KG1 (cell line): ENCODE results near the gene SUPT7L.

ENCODE experiments used
- DNase-seq: peaks from one replicate; lab custom pipeline; 2025; lab: John Stamatoyannopoulos, UW

The SUPT7L gene

DNA sequence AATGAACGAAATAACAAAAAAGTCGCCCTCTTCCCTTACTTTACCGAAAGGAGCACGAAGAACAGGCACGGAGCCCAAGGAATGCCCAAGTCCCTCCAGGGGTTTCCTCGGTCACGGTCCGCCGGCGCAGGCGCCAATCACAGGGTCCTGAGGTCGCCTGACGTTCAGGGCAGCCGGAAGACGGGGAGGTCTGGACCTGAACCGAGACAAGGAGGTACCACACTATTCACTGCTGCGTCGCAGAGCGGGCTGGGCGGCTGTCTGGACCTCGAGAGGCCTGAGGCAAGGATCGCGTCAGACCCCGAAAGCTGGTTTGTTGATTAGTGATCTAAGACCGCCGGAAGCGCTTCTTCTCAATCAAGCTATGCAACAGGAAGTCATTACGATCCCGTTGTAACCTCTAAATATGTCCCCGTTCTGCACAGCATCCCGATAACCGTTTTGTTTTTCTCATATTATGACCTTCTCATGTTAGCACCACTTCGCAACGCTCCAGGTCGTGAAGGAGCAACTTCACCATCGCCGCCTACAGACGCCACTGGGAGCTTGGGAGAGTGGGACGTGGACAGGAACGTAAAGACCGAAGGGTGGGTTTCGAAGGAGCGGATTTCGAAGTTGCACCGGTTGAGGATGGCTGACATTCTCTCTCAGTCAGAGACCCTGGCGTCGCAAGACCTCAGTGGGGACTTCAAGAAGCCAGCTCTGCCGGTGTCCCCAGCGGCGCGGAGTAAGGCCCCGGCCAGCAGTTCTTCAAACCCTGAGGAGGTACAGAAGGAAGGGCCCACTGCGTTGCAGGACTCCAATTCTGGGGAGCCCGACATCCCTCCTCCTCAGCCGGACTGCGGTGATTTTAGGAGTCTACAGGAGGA, at the start of gene SUPT7L, which contains the start of gene SLC4A1AP:
TSS of gene SUPT7L (minus strand) at position 330 of the 869 bp plus-strand sequence. CDS start 1,422 bp downstream, outside the sequence.
TSS of gene SLC4A1AP (plus strand) at position 605 of the 869 bp plus-strand sequence. CDS start at position 631, 26 bp downstream.
- peak; percentile 88 for DNase-seq

GRCh38 chr2:27713201-27713600, 49.8 kb upstream of the SUPT7L start:
- no peak for DNase-seq

- no peak for DNase-seq
These were observed 49.1 kb upstream of the SUPT7L start for GRCh38 chr2:27712522-27712921.

- no peak for DNase-seq
These were observed 48.4 kb upstream of the SUPT7L start for GRCh38 chr2:27711804-27712203.

- no peak for DNase-seq
These were observed 47.4 kb upstream of the SUPT7L start for GRCh38 chr2:27710640-27711430.

GRCh38 chr2:27709960-27710575, 46.7 kb upstream of the SUPT7L start:
- DNase-seq = no peak

GRCh38 chr2:27709326-27709725, 45.9 kb upstream of the SUPT7L start:
- no peak for DNase-seq

DNA sequence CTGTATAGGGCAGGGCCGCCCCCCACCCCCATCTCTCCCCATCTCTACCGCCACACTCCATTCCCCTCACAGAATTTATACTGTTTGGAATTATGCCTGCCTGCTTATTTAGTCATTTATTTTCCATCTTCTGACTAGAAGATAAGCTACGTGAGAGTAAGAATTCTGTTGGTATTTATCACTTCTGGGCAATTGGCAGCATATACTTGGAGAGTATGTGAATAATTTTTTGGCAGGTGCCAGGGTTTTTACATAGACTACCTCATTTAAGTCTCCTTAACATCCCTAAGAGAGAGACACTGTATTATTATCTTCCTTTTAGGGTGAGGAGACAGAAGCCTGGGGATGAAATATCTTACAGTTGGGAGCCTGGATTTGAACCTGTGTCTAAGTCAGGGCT, 45.3 kb upstream of the SUPT7L start:
- DNase-seq = no peak

DNA sequence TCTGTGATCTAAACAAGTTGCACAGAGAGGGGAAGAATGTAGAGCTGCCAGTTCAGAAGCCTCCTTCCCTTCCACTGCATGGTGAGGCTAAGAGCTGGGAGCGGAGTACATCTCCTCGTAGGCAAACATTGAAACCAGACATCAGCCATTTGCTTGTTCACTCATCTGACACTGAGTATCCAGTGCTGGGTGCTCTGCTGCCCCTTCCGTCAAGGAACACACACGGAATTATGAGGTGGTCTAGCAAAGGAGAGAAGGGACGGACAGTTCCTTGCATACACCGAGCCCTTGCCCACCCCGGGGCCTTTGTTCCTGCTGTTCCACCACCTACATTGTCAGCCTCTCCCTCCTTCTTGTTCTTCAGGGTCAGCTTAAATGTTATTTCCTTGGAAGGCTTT, 44.8 kb upstream of the SUPT7L start:
- no peak for DNase-seq

- no peak for DNase-seq
These were observed 44.2 kb upstream of the SUPT7L start for GRCh38 chr2:27707462-27708256.

- DNase-seq = no peak
These were observed 42.6 kb upstream of the SUPT7L start for GRCh38 chr2:27705851-27706622.

DNA sequence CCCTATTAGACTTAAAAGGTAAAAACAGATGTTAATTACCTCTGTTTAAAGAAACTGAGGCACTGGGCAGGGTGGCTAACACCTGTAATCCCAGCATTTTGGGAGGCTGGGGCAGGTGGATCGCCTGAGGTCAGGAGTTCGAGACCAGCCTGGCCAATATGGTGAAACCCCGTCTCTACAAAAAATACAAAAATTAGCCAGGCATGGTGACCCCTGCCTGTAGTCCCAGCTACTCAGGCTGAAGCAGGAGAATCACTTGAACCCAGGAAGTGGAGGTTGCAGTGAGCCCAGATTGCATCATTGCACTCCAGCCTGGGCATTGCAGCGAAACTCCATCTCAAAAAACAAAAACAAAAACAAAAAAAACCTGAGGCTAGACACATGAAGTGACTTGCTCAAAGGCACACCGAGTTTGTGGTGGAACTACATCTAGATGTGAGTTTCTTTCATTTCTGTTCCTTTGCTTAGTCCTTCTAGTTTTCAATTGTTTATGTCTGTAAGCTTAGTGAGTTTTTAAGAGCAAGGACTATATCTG, 41.0 kb upstream of the SUPT7L start:
- no peak for DNase-seq

DNA sequence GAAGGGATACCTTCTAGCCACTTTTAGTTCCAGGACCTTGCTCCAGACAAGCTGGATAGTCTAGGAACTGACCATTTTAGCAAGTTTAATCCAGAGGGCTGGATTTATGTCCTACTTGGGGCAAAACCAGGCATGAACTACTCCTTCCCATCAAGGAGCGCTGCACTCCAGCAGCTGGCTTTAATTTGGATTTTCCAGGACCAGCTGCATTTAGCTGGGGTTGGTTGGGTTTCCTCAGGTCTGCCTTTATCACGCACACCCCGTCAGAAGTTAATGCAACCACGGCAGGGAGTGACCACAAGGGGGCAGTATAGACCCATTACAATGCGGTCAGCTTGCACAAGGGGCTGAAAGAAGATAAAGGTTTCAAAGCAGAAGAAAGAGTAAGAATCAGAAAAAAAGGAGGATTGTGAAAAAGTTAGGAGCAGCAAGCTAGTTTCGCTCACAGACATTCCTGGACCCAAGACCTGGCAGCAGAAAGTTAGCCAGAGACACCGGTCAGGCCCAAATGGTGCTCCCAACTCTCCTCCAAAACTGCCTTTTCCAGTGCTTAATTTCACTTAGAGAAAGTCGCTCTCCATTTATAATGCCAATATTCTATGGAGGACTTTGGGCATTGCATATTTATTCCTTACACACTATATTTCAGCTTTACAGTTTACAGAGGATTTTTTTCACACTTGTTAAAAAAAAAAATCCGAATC, 40.4 kb upstream of the SUPT7L start:
- DNase-seq = peak; percentile 81

DNA sequence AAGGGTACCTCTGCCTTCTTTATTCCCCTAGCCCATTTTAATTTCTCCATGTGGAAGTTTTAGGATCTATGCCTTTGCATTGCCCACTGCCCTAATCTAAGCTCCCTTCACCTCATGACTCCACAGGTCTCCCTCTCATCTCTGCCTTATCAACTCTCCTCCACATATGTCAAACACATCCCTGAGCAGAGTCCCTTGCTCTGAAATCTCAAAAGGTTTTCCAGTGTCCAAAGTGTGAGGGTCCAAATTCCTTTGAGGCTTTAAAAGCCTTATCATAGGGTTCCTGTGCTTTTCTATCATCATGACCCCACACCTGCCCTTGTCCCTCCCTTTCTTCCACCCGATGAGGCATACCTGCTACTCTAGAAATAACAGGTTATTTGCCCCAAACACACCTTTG, 38.9 kb upstream of the SUPT7L start:
- no peak for DNase-seq

- no peak for DNase-seq
These were observed 38.3 kb upstream of the SUPT7L start for GRCh38 chr2:27701676-27702075.

DNA sequence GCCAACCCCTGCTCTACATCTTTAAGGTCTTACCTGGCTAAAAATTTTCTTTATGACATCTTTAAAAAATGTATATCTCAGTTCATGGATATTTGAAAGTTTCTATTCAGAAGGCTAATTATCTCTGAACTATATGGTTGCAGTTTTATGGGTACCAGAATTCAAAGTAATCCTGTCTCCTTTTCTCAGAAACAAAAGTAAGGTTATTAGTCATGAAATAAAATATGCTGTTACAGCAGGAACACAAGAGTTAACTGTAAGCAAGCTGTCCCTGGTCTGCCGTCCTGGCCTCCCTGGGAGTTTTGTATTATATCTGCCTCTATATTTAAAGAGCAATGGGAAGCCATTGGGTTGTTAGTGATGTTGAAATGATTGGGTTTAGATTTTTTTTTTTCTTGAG, 34.2 kb upstream of the SUPT7L start:
- no peak for DNase-seq

DNA sequence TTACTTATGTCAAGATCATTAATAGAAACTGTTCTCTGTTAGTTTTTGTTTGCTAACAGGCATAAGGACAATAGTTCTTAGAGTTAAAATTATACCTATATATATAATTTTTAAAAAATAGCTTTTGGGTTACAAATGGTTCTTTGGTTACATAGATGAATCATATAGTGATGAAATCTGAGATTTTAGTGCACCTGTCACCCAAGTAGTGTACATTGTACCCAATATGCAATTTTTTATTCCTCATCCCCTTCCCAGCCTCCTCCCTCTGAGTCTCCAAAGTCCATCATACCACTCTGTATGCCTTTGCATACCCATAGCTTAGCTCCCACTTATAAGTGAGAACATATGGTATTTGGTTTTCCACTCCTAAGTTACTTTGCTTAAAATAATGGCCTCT, 26.6 kb upstream of the SUPT7L start:
- DNase-seq = no peak

- no peak for DNase-seq
These were observed 26.0 kb upstream of the SUPT7L start for GRCh38 chr2:27689424-27689823.

- no peak for DNase-seq
These were observed 23.8 kb upstream of the SUPT7L start for GRCh38 chr2:27687232-27687631.

- no peak for DNase-seq
These were observed 22.2 kb upstream of the SUPT7L start for GRCh38 chr2:27685577-27685976.
